Fibroblast of peridontal ligament (primary cell): ENCODE results near the gene KHNYN.
"Not testable (repeated sequence)": the region's sequence is repeated elsewhere in the genome, so short reads cannot be mapped to it uniquely, and the experiment has no call there.

Source experiments
- DNase-seq: peaks from one replicate; pipeline ENCODE4 v3.0.0-alpha.2; 2010; ENCODE audit errors: extremely low read depth

KHNYN gene

GRCh38 chr14:24437736-24438067 is 7.9 kb downstream of the KHNYN start:
- DNase-seq, result no peak

DNA sequence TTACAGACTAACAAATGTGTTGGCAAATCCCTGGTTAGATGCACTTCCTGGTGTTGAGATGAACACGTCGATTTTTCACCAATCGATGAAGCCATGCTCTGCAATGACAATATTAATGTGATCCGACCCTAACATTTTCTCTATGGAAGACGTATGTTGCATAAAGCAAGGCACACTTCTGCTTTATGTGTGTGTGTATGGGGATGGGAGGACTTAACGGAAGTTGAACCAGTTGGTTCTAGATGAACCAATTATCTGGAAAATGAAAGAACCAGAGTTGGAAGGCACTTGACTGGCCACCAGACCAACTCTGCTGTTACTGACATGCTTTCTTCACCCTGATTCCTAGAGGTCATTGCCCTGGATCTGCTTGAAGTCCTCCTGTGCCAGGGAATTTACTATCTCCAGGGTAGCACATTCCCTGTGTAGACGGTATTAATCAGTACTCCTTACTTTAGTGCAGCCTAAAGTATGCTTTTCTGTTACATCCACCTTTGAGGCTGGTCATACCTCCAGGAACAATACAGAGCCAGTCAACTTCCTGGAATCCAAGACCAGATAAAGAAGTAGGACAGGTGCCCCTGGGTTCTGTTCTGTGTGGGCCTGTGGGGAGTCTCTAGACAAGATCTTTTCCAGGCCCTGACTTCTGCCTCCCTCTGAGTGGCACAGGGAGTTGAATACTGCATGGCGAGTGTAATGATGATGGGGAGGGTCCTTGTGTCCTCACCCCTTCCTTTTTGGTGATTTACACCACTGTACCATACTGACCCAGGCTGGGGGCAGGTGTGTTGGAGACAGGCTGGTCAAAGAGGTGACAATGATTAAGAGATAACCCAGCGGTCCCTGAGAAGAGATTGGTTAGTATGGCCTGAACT is 8.7 kb downstream of the KHNYN start:
- no peak for DNase-seq

GRCh38 chr14:24439257-24439656 is 9.5 kb downstream of the KHNYN start:
- DNase-seq, result no peak

DNA sequence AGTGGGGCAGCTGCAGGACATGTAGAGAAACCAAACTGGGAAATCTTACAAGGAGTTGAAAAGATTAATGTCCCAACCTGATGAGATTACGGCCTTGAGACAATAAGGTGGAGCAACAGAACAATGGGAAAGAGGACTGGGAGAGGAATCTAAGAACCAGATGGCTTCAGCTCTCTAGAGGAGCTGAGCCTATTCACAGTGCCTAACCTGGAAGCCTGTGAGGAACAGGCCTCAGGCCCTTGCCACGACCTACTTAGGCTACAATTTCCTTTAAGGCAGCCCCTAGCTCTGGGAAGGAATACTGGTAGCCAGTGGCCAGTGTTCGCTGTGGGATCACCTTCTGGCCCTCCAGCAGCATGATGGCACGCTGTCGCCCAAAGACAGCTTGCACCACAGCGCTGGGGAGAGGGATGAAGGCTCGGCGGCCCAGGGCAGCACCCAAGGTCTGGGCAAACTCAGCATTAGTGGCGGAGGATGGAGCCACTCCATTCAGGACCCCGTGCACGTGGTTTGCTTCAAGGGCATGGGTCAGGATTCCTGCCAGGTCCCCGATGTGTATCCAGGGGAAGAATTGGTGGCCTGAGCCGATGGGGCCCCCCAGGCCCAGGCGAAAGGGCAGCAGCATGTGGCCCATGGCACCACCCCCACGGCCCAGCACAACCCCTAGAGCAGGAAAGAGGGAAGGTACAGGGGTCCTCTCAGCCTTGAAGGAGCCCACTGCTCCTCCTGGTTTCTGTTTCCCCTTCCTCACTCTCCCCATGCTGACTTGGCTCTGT is 10.3 kb downstream of the KHNYN start:
- no peak for DNase-seq

DNA sequence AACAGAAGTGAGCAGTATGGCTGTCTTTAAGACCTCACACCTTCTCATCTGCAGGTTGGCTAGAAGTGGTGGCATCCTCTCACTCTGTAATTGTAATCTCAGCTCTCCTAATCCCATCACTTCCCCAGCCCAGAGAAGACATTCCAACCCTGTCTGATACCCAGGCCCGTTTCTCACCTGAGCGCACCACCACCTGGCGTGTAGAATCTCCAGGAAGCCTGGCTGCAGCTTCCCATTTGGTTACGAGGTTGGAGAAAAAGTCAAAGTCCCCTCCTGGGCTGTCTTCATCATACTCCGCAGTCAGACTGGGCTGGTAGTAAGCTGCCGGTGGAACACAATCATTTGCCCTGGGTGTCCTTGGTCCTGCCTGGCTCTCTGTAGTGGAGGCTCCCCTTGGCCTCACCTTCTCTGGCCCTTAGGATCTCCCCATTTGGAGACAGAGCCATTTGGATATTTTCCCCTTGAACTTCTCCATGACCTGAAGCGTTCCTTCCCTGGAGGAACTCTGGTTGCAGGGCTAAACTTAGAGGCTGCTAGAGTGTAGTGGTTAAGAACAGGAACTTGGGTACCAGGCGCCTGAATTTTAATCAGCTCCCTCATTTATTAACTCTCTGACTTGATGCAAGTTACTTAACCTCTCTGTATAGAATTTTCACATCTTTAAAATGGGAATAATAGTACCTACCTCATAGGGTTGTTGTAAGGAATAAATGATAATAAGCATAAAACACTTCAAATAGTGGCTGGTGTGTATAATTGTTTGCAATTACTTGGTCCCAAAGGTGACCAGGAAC is 11.0 kb downstream of the KHNYN start:
- DNase-seq, result no peak

GRCh38 chr14:24441485-24441884 is 11.7 kb downstream of the KHNYN start:
- DNase-seq, result no peak

DNA sequence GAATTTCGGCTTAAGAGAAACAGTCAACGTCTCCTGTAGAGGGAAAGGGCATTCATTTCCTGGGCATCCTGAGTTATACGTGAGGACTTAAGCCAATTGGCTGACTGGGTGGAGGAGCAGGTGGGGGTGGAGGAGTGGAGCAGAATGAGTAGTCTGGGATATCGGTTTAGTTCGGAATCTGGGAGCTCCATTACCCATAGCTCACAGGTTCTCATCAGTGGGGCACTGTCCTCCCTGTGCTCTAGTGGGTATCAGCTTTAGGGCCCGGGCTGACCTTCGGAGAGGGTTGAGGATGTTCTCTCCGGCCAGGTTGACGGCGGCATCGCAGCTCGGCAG is 12.1 kb downstream of the KHNYN start:
- DNase-seq, result peak; percentile 49

DNA sequence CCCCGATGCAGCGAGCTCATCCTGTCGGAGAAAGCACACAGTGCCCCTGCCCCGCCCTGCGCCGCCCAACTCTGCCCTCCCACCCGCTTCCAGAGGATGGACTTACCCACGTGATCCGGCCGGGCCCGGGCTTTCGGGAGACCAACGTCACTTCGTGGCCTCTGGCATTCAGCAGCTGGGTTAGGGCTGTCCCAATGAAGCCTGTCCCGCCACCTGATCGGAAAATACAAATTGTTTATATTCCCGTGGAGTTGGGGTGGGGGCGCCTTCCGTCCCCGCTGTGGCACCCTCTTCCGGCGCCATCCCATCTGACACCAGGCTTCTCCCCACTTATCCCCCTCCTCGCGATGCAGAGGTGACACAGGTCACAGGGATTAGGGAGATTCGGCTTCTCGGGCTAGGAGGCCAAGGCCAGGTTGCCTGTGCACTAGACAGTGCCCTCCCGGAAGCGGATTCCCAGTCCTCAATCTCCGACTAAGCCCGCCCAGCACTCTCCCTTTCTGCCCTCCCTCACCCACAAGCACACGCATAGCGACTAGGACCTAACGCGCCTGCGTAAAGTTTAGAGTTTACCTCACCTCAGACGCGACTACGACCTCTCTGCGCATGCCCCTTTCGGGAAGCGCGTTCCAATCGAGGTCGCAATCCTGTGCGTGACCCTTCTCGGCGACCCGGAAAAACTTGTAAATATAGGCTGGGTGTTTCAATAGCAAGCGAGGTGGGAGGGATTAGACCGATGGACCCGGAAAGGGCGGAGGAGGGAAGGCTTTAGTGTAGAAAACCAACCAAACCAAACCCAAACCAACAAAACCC is 12.7 kb downstream of the KHNYN start, which contains the start of gene SDR39U1:
SDR39U1 (minus strand) TSS at position 537 of the 813 bp plus-strand sequence; CDS start at position 530, 7 bp downstream.
- DNase-seq, result peak; percentile 99

DNA sequence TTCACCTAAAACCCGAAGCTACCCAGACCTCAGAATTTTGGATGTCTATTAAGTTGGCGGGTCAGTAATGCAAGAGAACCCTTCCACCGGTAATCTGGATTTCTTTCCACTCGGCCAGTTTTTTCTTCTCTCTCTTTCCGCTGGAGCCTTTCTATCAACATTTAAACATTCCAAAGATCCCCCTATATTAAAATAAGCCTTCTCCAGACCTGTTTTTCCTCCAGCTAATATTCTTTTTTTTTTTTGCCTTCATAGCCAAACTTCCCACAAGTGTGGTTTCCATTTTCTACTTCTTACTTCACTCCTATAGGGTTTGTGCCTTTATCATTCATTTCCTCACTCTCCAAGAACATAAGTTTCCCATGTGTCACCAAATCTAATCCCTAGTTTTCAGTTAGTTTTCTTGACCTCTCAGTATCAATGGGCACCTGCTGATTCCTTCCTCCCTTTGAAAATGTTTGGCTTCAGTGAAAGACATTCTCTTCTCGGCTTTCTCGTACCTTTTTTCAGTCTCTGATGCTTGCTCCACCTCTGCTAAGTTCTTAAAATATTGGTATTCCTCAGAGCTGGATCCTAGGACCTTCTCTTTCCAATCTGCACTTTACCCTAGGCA is 13.4 kb downstream of the KHNYN start:
- peak; percentile 25 for DNase-seq

GRCh38 chr14:24450828-24451227 is 21.1 kb downstream of the KHNYN start:
- not testable (repeated sequence) for DNase-seq

DNA sequence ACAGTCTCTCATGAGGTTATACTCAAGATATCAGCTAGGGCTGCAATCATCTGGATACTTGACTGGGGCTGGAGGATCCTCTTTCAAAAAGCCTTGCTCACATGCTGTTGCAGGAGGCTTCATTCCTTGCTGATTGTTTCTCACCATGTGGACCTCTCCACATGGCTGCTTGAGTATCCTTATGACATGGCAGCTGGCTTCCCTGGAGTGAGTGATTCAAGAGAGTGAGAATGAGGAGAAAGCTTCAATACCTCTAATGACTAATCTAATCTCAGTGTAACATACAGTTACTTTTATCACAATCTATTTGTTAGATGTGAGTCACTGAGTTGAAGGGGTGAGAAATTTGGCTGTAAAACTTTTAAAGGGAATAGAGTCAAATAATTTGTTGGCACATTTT is 27.2 kb downstream of the KHNYN start:
- DNase-seq, result no peak

GRCh38 chr14:24458736-24459135 is 29.0 kb downstream of the KHNYN start:
- DNase-seq, result no peak

GRCh38 chr14:24459331-24459730 is 29.6 kb downstream of the KHNYN start:
- DNase-seq, result no peak

DNA sequence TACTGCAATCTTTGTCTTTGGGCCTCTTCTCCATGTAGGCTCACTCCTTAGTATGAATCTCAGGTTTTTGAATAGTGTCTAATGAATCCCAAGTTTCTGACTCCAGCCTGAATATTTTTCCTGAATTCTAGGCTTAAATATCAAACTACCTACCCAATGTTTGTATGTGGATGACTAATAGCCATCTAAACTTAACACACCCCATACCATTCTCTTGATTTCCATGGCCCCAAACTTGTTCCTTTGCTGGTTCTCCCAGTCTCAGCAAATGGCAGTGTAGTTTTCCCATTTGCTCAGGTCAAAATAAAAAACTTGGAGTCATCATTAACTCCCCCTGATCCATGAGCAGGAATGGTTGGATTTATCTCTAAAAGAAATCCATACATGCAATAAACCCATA is 31.6 kb downstream of the KHNYN start:
- DNase-seq, result no peak

- no peak for DNase-seq
These were observed 33.5 kb downstream of the KHNYN start for GRCh38 chr14:24463017-24463883.

DNA sequence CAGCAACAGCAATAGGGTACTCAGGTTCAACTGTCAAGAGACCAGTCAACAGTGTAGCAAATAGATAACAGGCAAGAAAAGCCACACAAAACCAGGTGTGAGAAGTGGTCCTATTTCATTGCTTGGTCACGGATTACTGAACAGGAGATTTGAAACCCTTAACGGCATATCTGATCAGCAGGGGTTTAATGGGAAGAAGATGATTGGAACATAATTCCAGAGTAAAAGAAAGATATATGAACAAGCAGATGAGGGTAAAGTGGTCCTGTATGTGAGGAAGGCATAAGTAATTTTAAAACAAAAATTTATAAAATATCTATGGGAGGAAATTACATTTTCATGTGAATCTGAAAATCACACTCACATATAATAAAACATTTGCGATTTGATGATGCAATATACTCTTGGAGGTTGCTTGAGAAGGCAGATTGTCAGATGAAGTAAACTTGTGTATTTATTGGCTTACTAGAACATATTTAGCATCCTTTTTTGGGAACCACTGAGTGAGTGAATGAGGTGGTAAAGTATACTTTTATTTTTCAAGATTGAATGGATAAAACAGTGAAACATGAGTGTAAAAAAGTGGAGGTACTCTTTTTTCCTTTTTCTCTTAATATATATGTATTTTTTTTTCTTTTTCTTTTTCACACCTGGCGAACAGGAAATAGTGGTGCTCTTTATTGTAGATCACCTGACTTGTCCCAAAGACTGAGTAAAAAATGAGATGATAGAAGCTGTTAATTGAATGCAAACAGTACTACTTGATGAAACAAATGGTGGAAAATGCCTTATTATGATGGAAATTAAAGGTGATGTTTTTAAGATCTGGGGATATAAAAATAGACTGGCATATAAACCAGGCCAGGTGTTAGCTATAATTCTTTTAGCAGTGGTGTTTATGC is 34.4 kb downstream of the KHNYN start:
- DNase-seq, result no peak

DNA sequence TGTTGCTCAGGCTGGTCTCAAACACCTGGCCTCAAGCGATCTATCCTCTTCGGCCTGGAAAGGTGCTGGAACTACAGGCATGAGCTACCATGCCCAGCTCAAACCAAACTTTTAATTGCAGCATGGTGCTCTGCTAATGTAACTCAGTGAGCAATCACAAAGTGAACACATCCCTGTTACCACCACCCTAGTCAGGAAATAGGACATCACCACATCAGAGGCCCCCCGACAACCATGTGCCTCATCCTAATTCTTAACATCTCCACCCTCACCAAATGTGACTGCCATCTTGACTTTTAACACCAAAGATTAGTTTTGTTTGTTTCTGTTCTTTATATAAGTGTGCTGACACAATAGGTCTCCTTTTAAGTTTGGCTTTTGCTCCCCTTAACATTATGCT is 35.6 kb downstream of the KHNYN start:
- DNase-seq, result no peak

- no peak for DNase-seq
These were observed 36.1 kb downstream of the KHNYN start for GRCh38 chr14:24465805-24466204.

GRCh38 chr14:24470450-24470849 is 40.7 kb downstream of the KHNYN start:
- not testable (repeated sequence) for DNase-seq
